ENCODE data around the gene SLC9C1. TPM values are rescaled to one million over a fixed set of nuclear protein-coding genes. Genes with fewer than 3 reads are reported as not detected.

The SLC9C1 gene
- not detected in 5 replicates for total RNA-seq (2022; extraction: Qiagen RNA extraction)

DNA sequence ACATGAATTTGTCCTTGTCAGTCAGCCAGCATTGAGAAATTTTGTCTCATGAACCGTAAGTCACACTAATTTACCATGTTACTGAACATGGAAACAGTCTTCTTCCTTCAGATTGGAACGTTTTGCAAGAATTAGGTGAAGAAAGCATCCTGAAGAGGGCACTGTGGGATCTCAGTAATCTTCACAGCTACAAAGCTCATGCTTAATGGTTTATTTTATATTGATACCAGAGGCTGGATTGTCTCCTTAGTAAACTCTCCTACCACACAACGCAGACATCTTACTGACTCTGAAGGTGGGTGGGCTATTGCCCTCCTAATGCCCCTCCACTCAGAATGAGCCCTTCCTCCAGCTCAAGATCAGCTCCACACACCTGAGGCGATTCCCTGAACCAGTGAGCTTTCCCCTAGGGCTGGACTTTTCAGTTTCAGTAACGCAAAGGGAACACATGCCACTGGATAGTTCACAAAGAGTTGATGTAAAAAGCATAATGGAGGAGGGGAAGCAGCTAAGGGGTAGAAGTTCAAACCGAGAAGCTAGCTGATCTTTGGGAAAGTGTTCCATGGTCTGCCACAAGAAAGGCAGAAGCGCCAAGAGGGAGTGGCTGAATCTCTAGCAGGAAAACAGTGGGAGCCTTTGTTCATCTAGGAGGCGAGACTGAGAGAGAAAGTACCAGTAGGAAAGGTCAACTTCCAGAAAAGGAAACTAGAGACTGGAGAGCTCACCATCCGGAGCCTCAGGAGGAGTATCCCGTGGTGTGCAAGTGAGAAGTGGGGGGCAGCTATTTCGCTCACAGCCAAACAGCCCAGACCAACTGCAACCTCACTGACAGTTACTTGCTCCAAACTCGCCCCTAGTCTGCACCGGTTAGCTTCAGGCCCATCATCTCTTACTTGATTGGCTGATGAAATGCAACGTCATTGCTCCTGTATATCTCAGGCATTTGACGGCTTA lies at the start of gene SLC9C1:
TSS of gene SLC9C1 (minus strand) at position 849 of the 954 bp plus-strand sequence. CDS start 7,425 bp downstream, outside the sequence.

DNA sequence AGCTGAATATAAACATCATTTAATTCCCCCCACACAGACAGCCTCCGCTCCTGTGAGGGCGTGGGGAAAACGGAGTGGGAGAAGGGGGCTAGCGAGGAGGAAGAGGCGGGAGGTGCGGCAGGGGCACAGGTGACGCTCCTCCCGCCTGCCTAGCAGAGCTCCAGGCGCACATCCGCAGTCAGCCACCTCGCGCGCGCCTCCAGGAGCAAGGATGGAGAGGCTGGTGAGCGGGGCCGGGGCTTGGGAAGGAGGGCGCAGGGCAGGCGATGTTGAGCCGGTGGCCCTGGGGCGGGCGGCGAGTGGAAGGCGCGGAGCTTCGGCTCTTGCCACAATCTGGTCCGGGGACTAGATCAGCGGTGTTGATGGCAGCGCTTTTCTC lies 39.0 kb upstream of the SLC9C1 start, which contains the start of gene CD200:
TSS of gene CD200 (plus strand) at position 155 of the 379 bp plus-strand sequence. CDS start at position 212, 57 bp downstream.

GRCh38 chr3:112132975-112133448 lies 161.0 kb downstream of the SLC9C1 start, which contains the start of gene GCSAM:
Gene GCSAM, minus strand, starts transcription at chr3:112133248. Its CDS starts 128 bp downstream, at chr3:112133120.

Other genes with a start within 250 kb of the SLC9C1 start
- gene C3orf52, start 207.8 kb downstream of the SLC9C1 start, total RNA-seq (2022; extraction: Qiagen RNA extraction): 9.6 to 12.3 TPM (median 11.6 TPM) in 5 replicates
- gene GCSAM, start 161.0 kb downstream of the SLC9C1 start, total RNA-seq (2022; extraction: Qiagen RNA extraction): not detected in 5 replicates
- gene CD200, start 38.9 kb upstream of the SLC9C1 start, total RNA-seq (2022; extraction: Qiagen RNA extraction): not detected in 5 replicates
- 0.08 TPM in 1 of 5 replicates, not detected in the others for gene BTLA, start 205.3 kb upstream of the SLC9C1 start, total RNA-seq (2022; extraction: Qiagen RNA extraction)

Measured in A549 treated with Hydrocortisone at 1 μM for 4 hours (cell line).